ENCODE results near the gene CDK15. TPM values are rescaled to one million over a fixed set of nuclear protein-coding genes. Genes with fewer than 3 reads are reported as not detected.

Gene CDK15
- total and polyA plus RNA-seq, 8 donors: 0.09 to 0.35 (median 0.12) TPM; not detected in 3

DNA sequence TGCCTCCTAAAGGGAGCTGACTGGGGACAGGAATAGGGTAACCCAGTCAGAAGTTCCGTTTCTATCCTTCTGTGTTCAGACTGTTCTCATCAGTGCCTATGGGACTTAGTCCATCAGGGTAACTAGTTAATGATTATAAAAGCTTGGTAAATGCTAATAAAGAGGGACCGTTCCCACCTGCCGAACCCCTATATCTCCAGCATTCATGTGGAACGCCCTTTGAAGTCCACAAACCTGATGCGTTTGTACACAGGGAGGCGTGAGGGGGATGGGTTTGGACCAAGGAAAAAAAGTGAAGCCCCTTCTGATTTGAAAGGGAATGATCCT lies 112.9 kb downstream of the CDK15 start:
- intact Hi-C loops (cut with DNase I): no loop called here
- no peaks in the 10 kb centered on the region for H3K27me3 ChIP-seq
- H3K9me3 ChIP-seq: no peaks in the 10 kb centered on the region
- H3K4me3 ChIP-seq: no peak overlapping the region
- WGBS, 2 donors: 24 to 30% methylated on average over 6 of the region's 6 CpGs
- FAIRE-seq (no peak), DNase-seq (no peak), ATAC-seq (no peak)
- H3K36me3 ChIP-seq: no peaks in the 10 kb centered on the region
- TF ChIP-seq, protein P1, sequence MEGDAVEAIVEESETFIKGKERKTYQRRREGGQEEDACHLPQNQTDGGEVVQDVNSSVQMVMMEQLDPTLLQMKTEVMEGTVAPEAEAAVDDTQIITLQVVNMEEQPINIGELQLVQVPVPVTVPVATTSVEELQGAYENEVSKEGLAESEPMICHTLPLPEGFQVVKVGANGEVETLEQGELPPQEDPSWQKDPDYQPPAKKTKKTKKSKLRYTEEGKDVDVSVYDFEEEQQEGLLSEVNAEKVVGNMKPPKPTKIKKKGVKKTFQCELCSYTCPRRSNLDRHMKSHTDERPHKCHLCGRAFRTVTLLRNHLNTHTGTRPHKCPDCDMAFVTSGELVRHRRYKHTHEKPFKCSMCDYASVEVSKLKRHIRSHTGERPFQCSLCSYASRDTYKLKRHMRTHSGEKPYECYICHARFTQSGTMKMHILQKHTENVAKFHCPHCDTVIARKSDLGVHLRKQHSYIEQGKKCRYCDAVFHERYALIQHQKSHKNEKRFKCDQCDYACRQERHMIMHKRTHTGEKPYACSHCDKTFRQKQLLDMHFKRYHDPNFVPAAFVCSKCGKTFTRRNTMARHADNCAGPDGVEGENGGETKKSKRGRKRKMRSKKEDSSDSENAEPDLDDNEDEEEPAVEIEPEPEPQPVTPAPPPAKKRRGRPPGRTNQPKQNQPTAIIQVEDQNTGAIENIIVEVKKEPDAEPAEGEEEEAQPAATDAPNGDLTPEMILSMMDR (IDR thresholded peaks at IDR 0.05): no peak
- H3K27ac ChIP-seq: no peak overlapping the region
- H3K4me1 ChIP-seq: no peaks in the 10 kb centered on the region

GRCh38 chr2:201923436-201924328 lies 117.3 kb downstream of the CDK15 start:
- WGBS, 2 donors: 71 to 80% methylated on average over 10 of the region's 10 CpGs
- Histone ChIP-seq H3K36me3 (no peaks in the 10 kb centered on the region), H3K27ac (no peak overlapping the region), H3K9me3 (no peaks in the 10 kb centered on the region), H3K27me3 (no peaks in the 10 kb centered on the region), H3K4me1 (no peaks in the 10 kb centered on the region), H3K4me3 (no peak overlapping the region)
- intact Hi-C loops (cut with DNase I): no loop called here
- no peak for DNase-seq
- no peak for ATAC-seq
- TF ChIP-seq, protein P1 (IDR thresholded peaks at IDR 0.05): no peak
- no peak for FAIRE-seq

- Histone ChIP-seq H3K27me3 (no peaks in the 10 kb centered on the region), H3K27ac (no peak overlapping the region), H3K9me3 (no peaks in the 10 kb centered on the region), H3K4me1 (no peaks in the 10 kb centered on the region), H3K36me3 (no peaks in the 10 kb centered on the region), H3K4me3 (no peak overlapping the region)
- no peak for FAIRE-seq
- no peak for ATAC-seq
- WGBS, 2 donors: 81 to 85% methylated on average over 5 of the region's 5 CpGs
- TF ChIP-seq, protein P1 (IDR thresholded peaks at IDR 0.05): no peak
- no peak for DNase-seq
- intact Hi-C loops (cut with DNase I): no loop called here
Measured at GRCh38 chr2:201924453-201924852, 118.1 kb downstream of the CDK15 start.

DNA sequence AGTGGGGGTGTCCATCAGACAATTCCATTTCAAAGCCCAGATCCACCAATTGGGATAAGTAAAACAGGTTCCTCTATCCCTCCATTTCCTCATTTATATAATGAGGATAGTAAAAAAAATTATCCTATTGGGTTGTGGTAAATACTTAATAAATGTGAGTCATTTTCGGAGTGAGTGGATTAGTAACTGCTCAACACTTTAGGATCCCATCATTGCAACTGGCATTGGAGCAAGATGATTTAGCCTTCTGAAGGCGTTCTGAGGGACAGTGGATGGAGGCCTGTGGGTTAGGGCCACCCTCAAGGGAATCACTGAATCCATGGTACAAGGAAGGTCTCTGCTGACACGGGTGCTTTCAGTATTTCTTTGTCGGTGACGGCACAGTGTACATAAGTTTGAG lies 118.7 kb downstream of the CDK15 start:
- Histone ChIP-seq H3K4me3 (no peak overlapping the region), H3K36me3 (no peaks in the 10 kb centered on the region), H3K9me3 (no peaks in the 10 kb centered on the region), H3K27me3 (no peaks in the 10 kb centered on the region), H3K27ac (no peak overlapping the region), H3K4me1 (no peaks in the 10 kb centered on the region)
- no peak for ATAC-seq
- WGBS, 2 donors: 82 to 91% methylated on average over 5 of the region's 5 CpGs
- TF ChIP-seq, protein P1 (IDR thresholded peaks at IDR 0.05): no peak
- FAIRE-seq: no peak
- intact Hi-C loops (cut with DNase I): no loop called here
- no peak for DNase-seq

GRCh38 chr2:201926067-201926466 lies 119.7 kb downstream of the CDK15 start:
- DNase-seq (no peak), ATAC-seq (no peak), FAIRE-seq (no peak)
- H3K27me3 ChIP-seq: no peaks in the 10 kb centered on the region
- TF ChIP-seq, protein P1 (IDR thresholded peaks at IDR 0.05): no peak
- H3K4me1 ChIP-seq: no peaks in the 10 kb centered on the region
- H3K36me3 ChIP-seq: no peaks in the 10 kb centered on the region
- no peaks in the 10 kb centered on the region for H3K9me3 ChIP-seq
- 71 to 74% methylated on average over 3 of the region's 3 CpGs for WGBS, 2 donors
- intact Hi-C loops (cut with DNase I): no loop called here
- no peak overlapping the region for H3K4me3 ChIP-seq
- no peak overlapping the region for H3K27ac ChIP-seq
